GM19438 (cell line): Measurements from ENCODE around the gene WASHC4.
A peak's percentile ranks its signal among the peaks of the same experiment; 100 is the strongest.

Source experiments
- ATAC-seq: cut with Tn5 transposase; IDR thresholded peaks from one replicate; pipeline ENCODE4 v1.9.1; 2021; ENCODE audit warnings: low read depth; ENCODE audit not compliant: unreplicated experiment

The WASHC4 gene, protein sequence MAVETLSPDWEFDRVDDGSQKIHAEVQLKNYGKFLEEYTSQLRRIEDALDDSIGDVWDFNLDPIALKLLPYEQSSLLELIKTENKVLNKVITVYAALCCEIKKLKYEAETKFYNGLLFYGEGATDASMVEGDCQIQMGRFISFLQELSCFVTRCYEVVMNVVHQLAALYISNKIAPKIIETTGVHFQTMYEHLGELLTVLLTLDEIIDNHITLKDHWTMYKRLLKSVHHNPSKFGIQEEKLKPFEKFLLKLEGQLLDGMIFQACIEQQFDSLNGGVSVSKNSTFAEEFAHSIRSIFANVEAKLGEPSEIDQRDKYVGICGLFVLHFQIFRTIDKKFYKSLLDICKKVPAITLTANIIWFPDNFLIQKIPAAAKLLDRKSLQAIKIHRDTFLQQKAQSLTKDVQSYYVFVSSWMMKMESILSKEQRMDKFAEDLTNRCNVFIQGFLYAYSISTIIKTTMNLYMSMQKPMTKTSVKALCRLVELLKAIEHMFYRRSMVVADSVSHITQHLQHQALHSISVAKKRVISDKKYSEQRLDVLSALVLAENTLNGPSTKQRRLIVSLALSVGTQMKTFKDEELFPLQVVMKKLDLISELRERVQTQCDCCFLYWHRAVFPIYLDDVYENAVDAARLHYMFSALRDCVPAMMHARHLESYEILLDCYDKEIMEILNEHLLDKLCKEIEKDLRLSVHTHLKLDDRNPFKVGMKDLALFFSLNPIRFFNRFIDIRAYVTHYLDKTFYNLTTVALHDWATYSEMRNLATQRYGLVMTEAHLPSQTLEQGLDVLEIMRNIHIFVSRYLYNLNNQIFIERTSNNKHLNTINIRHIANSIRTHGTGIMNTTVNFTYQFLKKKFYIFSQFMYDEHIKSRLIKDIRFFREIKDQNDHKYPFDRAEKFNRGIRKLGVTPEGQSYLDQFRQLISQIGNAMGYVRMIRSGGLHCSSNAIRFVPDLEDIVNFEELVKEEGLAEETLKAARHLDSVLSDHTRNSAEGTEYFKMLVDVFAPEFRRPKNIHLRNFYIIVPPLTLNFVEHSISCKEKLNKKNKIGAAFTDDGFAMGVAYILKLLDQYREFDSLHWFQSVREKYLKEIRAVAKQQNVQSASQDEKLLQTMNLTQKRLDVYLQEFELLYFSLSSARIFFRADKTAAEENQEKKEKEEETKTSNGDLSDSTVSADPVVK

GRCh38 chr12:105107494-105108371 lies at the start of gene WASHC4:
Gene WASHC4 (plus strand): TSS chr12:105107731. CDS start chr12:105107801, 70 bp downstream.
- ATAC-seq = peak; percentile 81

- no peak for ATAC-seq
Observed at GRCh38 chr12:105060715-105061378, 46.7 kb upstream of the WASHC4 start.

GRCh38 chr12:105064564-105065178 lies 42.9 kb upstream of the WASHC4 start:
- no peak for ATAC-seq

DNA sequence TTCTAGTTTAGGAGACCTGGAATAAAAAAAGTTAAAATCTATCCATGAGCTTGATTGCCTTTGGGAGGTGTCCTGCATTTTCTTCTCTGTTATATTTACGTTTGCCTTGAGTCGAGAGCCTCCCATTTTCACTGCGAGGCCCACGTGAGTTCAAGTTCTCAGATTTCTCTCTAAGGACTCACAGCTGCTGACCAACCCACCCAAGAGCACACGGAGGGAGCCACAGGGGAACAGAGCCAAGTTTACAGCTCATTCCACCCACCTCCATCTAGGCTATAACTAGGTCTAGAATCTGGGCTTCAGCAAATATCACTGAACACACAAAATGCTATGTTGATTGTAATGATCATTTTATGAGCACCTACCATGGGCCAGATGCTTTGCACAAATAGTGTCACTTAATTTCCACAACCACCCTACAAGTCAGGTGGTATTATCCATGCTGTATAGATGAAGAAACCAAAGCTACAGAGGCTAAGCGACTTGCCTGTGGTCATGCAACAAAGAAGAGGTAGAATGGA lies 40.0 kb upstream of the WASHC4 start:
- no peak for ATAC-seq

DNA sequence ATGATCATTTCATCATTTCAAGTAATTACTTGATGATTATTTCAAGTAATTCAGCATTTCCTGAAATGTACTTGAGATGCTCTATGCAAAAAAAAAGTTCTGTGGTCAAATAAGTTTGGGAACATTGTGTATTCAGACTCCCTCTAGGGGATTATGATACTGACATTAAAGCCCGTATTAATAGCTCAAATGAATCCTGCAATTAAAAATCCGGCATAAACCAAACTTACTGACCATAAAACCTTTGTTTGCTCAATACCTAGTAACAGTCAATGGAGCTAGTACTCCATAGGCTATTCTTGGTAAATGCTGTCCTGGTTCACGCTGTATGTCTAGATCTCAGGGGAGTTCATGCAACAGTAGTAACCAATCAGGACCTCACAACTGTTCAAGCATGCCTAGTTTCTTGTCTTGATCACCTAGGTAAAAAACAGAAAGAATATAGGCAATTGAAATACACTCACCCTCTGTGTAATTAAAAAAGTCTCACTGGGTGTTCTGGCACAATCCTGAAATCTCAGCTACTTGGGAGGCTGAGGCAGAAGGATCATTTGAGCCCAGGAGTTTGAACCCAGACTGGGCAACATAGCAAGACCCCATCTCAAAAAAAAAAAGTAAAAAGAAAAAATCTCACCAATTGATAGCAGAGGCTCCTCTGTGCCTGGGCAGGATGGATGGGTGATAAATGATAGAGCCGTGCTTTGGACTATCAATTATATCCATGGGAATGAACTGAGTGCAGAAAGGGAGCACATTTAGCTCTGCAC lies 37.4 kb upstream of the WASHC4 start:
- no peak for ATAC-seq

- ATAC-seq = no peak
Observed at GRCh38 chr12:105071981-105072380, 35.5 kb upstream of the WASHC4 start.

DNA sequence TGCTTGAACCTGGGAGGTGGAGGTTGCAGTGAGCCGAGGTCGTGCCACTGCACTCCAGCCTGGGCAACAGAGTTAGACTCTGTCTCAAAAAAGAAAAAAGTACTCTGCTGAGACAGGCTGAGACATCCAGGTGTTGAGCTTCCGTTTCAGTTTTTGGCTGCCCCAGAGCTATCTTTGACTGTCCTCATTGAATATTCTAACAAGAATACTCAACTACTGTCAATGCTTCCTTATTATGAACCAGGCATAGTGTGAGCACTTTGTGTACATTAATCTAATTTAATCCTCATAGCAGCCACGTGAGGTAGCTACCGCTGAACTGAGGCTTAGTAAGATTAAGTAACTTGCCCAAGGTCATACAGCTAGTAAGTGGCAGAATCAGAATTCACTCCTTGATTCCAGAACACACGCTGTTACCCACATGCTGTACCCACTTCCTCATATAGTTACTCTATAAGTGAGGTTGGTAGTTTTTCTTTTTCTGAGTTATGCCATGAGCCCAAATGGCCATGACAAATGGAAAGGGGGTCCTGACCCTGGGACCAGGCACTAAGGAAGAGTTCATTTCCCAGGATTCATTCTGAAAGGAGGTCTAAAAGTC lies 34.5 kb upstream of the WASHC4 start:
- no peak for ATAC-seq

DNA sequence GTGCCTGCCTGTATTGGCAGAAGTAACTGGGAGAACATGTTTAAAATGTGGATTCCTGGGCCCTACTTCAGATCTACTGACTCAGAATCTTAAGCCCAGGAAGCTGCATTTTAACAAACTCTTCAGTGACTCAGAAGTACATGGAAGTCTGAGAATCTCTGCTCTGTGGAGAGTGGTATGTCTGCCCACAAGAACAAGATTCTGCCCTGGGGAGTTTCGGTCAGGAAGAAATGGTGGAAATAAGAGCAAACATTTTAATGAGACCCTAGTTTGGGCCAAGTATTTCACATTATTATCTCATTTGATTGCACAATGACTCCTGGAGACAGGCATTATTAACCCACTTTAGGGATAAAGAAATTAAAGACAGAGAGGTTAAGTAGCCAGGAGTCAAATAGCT lies 31.4 kb upstream of the WASHC4 start:
- ATAC-seq = no peak

- no peak for ATAC-seq
Observed at GRCh38 chr12:105076913-105077312, 30.6 kb upstream of the WASHC4 start.

DNA sequence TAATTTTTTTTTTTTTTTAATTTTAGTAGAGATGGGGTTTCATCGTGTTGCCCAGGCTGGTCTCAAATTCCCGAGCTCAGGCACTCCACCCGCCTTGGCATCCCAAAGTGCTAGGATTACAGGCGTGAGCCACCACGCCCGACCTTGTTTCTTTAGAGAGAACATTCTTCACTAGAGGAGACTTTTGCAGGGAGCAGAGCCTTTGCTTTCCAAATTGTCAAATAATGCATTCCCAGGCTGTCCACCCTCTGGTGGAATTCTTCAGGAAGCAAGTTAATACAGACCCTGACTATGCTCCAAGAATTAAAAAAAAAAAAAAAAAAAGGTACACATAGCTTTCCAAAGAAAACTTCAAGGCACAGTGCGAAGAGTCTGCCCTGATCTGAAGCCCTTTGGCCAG lies 30.1 kb upstream of the WASHC4 start:
- no peak for ATAC-seq

DNA sequence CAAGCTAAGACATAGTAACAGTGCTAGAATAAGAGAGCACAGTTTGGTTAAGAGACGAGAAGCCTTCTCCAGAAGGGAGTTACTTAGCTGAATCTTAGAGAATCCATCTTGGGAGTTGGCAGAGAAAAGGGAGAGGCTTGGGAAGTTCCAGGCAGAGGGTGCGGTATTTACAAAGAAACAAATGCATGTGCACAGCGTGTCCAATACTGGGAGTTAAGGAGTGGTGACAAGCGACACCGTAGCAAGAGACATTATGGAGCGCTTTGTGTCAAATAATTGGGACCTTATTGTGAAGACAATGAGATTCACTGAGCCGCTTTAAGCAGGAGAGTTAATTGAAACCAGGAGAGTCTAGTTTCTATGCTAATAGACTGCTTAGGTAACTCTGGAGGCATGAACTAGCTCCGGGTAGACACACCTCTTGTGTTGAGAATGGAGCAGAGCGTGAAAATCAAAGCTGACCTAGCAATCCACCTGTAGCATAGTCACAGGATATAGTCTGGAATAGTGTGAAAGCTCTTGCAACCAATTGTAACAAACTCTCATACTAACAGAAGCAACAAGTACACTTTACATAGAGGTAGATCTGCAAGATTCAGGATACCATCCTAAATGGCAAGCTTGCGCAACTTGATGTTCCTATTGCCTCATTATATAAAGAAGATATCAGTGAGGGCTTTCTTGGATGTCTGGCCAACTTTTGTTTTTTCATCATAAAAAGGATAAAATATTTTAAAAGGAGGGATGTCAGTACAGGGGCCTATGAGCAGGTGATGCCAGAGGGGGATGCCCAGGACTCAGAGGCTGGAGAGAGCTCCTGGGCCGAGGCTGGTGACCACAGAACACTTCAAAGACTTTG lies 28.6 kb upstream of the WASHC4 start:
- ATAC-seq = no peak

DNA sequence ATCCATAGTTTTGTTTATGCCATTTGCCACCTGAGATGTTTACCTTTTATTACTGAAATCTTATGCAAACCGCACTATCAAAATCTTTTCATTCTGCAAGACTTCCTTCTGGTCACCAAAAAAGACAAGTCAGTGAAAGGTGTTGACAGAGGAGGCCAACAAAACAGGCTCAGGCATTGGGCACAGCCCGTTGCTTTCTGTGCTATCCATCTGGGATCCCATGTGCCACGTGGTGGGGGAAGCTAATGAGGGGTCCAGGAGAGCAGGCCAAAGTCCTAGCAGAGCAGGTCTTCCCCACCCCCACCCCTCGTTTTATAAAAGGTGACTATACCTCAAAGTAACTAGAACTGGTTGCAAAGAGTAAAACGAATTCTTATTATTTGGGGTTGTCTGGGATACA lies 24.5 kb upstream of the WASHC4 start:
- ATAC-seq = no peak

DNA sequence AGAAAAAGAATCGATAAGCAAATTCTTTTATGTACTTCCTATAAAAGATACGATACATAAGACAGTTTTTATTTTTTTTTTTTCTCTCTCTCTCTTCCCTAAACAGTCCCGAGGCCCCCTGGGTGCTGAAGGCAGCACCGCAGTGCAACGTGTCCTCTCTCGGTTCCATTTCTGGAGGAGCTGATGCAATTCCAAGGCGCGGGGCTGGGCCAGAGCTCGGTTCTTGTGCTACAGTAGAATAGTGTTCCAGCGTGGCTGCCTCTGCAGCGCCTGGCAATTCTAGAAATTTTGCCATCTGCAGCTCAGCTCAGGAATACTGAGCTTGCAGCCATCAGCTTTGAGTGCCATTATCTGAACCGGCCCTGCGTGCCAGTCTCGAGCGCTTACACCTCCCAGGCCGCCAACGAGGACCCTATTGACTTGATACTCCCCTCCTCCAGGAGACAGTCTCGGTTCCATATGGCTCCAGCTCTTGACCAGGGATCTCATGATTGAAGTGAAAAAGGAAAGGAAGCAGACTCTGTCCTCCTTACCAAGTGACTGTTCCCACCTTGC lies 23.9 kb upstream of the WASHC4 start:
- ATAC-seq = peak; percentile 42

- peak; percentile 77 for ATAC-seq
Observed at GRCh38 chr12:105084251-105085250, 23.0 kb upstream of the WASHC4 start, which contains the start of gene ALDH1L2. Gene ALDH1L2 (minus strand): TSS chr12:105084458. CDS start chr12:105084436, 22 bp downstream.

- no peak for ATAC-seq
Observed at GRCh38 chr12:105085501-105085900, 22.0 kb upstream of the WASHC4 start.
